Measurements from ENCODE around the gene ADGRD1.

ADGRD1 gene

DNA sequence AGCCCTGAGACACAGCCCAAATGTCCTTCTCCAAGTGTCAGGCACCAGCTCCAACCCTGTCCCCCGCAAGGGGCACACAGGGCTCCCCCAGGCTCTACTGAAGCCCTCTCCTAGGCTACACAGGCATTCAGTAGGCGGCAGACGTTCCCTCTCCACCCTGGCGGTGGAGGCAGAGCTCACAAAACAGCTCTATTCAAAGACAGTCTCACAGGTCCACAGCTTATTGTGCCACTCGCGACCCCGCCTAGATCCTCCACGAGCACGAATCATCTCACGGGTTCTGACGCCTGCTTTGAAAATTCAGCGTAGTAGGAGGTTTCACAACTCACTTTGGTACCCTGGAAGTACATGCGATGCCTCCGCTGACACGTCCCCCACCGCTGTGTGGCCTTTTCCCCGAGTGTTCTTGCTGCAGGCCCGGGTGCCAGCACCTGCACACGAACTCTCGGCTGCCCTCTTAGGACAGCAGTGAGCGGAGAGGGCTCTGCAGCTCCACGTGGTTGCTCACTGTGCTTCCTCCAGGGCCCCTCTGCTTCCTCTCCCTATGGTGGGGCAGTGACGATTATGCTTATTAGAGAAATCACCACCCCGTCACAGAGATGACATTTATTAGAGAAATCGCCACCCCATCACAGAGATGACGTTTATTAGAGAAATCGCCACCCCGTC is 78.5 kb downstream of the ADGRD1 start:
- TF ChIP-seq NFIC (IDR thresholded peaks at IDR 0.05) (no peak), TEAD4 (IDR thresholded peaks at IDR 0.05) (no peak), FOXM1 (IDR thresholded peaks at IDR 0.05; ENCODE audit: borderline replicate concordance, low read depth) (no peak), EGR1 (IDR thresholded peaks at IDR 0.05) (no peak), ZBTB7A (IDR thresholded peaks at IDR 0.05; ENCODE audit: low read depth) (no peak), RAD21 (IDR thresholded peaks at IDR 0.05; ENCODE audit: low read depth) (no peak), CREB1 (IDR thresholded peaks at IDR 0.05; ENCODE audit: low read depth) (no peak), YY1 (IDR thresholded peaks at IDR 0.05; ENCODE audit: low read depth) (no peak), CEBPB (IDR thresholded peaks at IDR 0.05) (no peak), TCF12 (IDR thresholded peaks at IDR 0.05; ENCODE audit: low read depth) (no peak), TAF1 (IDR thresholded peaks at IDR 0.05; ENCODE audit: low read depth) (no peak), EP300 (IDR thresholded peaks at IDR 0.05; ENCODE audit: borderline replicate concordance) (no peak)
- TF ChIP-seq, protein P1, sequence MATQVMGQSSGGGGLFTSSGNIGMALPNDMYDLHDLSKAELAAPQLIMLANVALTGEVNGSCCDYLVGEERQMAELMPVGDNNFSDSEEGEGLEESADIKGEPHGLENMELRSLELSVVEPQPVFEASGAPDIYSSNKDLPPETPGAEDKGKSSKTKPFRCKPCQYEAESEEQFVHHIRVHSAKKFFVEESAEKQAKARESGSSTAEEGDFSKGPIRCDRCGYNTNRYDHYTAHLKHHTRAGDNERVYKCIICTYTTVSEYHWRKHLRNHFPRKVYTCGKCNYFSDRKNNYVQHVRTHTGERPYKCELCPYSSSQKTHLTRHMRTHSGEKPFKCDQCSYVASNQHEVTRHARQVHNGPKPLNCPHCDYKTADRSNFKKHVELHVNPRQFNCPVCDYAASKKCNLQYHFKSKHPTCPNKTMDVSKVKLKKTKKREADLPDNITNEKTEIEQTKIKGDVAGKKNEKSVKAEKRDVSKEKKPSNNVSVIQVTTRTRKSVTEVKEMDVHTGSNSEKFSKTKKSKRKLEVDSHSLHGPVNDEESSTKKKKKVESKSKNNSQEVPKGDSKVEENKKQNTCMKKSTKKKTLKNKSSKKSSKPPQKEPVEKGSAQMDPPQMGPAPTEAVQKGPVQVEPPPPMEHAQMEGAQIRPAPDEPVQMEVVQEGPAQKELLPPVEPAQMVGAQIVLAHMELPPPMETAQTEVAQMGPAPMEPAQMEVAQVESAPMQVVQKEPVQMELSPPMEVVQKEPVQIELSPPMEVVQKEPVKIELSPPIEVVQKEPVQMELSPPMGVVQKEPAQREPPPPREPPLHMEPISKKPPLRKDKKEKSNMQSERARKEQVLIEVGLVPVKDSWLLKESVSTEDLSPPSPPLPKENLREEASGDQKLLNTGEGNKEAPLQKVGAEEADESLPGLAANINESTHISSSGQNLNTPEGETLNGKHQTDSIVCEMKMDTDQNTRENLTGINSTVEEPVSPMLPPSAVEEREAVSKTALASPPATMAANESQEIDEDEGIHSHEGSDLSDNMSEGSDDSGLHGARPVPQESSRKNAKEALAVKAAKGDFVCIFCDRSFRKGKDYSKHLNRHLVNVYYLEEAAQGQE (IDR thresholded peaks at IDR 0.05; ENCODE audit: low read depth): no peak
- TF ChIP-seq, protein P2, sequence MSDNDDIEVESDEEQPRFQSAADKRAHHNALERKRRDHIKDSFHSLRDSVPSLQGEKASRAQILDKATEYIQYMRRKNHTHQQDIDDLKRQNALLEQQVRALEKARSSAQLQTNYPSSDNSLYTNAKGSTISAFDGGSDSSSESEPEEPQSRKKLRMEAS (IDR thresholded peaks at IDR 0.05): no peak
- TF ChIP-seq, protein P3, sequence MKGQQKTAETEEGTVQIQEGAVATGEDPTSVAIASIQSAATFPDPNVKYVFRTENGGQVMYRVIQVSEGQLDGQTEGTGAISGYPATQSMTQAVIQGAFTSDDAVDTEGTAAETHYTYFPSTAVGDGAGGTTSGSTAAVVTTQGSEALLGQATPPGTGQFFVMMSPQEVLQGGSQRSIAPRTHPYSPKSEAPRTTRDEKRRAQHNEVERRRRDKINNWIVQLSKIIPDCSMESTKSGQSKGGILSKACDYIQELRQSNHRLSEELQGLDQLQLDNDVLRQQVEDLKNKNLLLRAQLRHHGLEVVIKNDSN (IDR thresholded peaks at IDR 0.05): no peak

DNA sequence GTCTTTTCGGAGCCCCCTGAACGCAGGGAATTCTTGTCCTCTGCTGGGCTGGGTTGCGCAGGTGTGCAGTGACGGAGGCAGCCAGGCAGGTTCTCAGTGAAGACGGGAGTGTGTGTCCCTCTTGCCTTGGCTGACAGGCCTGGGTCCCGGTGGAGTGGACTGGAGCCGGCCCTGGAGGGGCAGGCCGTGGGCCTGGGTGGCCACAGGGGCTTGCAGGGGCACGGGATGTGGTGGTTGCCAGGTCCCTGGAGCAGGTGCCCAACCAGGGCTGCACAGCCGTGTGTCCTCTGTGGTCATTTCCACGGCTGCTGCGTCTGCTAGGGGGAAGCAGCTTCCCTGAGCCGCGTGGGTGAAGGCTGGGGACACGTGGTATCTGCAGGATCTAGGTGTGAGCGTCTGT is 79.8 kb downstream of the ADGRD1 start:
- TF ChIP-seq, protein P2 (IDR thresholded peaks at IDR 0.05): no peak
- no peak for TF ChIP-seq CEBPB (IDR thresholded peaks at IDR 0.05)

DNA sequence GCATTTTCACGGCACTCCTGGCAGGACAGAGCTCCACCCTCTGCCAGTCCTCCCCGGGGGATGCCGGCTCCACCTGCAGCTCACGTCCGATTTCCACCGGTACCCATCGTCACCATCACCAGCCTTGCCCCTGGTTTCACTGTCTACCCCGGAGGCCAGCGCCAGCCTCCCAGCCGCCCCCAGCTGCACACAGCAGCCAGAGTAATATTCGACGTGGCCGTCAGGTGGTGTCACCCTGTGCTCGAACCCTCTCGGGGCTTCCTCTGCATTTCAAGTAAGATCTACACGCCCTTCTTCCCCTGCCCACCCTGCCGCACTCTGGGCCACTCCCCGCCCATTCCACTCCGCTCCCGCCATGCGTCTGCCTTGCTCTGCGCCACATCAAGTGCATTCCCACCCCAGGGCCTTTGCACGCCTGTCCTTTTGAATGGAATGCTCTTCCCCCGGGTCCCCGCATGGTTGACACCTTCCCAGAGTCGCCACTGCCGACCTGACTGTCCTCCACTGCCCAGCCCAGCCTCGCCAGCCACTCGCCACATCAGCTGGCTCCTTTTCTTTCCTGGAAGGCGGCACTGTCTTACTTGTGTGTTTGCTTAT is 80.3 kb downstream of the ADGRD1 start:
- TF ChIP-seq ZBTB7A (IDR thresholded peaks at IDR 0.05; ENCODE audit: low read depth): no peak

DNA sequence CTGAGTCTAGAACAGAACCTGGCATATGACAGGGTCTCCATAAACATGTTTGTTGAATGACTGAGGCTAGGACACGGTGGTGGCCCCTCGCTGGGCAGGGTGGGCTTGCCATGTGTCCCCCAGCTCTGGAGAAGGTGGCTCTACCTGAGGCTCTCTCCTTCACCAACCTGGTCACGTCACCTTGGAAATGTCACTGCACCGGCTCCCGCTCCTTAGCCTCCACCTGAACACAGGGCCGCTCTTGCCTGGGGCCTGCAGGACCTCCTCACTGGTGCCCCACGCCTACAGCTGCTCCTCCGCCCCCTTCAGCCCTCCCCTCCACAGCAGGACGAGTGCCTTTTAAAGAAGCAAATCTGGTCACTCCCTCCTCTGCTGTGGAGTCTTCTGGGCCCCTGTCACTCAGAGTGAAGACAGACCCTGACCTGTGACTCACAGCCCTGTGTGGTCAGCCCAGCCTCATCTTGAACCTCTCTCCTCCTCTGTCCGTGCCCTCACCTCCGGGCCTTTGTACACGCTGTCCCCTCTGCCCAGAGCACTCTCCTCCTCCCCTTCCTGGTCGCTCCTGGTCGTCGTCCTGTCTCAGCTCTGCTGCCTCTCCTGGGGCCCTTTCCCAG is 81.0 kb downstream of the ADGRD1 start:
- TF ChIP-seq ZBTB7A (IDR thresholded peaks at IDR 0.05; ENCODE audit: low read depth): no peak
- TF ChIP-seq TCF12 (IDR thresholded peaks at IDR 0.05; ENCODE audit: low read depth): no peak
- no peak for TF ChIP-seq CEBPB (IDR thresholded peaks at IDR 0.05)
- no peak for TF ChIP-seq TAF1 (IDR thresholded peaks at IDR 0.05; ENCODE audit: low read depth)

DNA sequence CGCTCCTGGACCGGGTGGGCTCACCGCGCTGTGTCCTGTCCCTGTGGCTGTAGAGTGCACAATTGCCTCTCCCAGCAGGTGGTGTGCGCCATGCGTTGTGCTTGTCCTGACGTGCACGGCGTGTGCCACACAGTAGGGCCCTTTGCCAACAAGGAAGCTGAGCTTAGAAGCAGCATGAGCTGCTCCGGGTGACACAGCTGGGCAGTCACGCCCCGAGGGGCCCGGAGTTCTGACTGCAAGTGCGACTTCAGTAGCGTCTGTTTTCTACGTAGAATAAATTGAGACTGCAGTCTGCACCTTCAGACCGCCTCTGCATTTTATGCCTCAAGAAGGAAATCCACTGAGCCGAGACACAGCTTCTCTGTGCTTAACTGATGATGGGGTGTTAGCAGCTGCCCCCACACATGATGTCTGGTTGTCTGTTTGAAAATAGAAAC is 81.6 kb downstream of the ADGRD1 start:
- TF ChIP-seq NFIC (IDR thresholded peaks at IDR 0.05): no peak
- TF ChIP-seq, protein P3 (IDR thresholded peaks at IDR 0.05): no peak
- TF ChIP-seq ZBTB7A (IDR thresholded peaks at IDR 0.05; ENCODE audit: low read depth): no peak
- TF ChIP-seq TCF12 (IDR thresholded peaks at IDR 0.05; ENCODE audit: low read depth): no peak
- no peak for TF ChIP-seq FOXM1 (IDR thresholded peaks at IDR 0.05; ENCODE audit: borderline replicate concordance, low read depth)
- TF ChIP-seq TAF1 (IDR thresholded peaks at IDR 0.05; ENCODE audit: low read depth): no peak

DNA sequence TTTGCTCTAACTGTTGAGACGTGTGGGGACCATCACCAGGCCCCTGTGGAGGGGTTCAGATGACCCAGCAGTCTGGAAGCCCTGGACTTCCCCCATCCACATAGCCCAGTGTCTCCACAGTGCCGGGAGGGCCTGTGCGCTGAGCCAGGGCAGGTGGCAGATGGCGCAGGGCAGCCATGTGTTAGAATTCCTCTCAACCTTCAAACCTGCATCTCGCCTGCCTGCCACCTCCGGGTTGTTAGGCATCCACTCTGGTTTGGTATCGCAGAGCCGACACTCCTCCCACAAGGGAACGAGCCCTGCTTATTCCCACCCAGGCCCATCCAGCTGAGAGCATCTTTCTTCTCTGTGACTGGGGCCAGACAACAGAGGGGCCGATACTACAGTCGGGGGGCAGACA is 84.5 kb downstream of the ADGRD1 start:
- TF ChIP-seq CEBPB (IDR thresholded peaks at IDR 0.05): no peak
- no peak for TF ChIP-seq EP300 (IDR thresholded peaks at IDR 0.05; ENCODE audit: borderline replicate concordance)
- TF ChIP-seq NFIC (IDR thresholded peaks at IDR 0.05): no peak

DNA sequence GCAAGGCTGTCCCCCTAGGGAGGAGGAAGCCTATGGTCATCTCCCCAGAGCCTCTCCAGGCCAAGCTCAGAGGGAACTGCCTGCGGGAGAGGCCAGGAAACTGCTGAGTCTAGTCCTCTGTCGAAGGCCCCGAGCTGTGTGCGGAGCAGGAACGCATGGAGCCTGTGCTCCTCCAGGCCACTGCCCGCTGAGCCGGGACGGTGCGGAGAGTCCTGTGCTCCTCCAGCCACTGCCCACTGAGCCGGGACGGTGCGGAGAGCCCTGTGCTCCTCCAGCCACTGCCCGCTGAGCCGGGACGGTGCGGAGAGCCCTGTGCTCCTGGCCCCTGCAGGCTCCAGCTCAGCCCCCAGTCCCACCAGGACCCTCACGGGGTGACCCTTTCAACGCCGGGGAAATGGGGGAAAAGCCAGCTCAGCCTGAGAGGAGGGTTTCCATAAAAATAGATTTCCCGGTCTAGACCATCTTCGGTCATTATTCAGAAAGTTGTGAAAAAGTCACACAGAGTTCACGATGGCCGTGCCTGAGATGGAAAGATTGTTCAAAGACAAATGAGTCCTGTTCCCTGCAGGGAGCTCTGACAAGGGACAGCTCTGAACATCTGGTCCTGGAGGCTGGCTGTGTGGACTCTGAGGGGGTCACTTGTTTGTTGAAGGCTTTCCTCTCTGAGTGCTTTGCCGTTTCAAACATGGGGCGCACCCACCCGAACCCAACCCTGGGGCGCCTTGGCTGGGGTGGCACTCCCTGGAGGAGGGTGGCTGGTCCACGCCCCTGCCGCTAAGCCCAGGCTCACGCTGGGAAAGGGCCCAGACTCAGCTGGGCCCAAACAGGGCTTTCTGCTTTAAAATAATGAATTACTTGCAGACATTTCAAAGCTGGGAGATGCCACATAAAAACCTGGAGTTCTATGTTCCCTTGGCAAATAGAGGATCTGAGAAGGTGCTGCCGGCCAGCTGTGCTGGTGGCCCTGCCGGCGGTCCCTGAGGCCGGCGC is 85.5 kb downstream of the ADGRD1 start:
- TF ChIP-seq, protein P1 (IDR thresholded peaks at IDR 0.05; ENCODE audit: low read depth): no peak
- TF ChIP-seq TEAD4 (IDR thresholded peaks at IDR 0.05): no peak
- TF ChIP-seq ZBTB7A (IDR thresholded peaks at IDR 0.05; ENCODE audit: low read depth): no peak
- TF ChIP-seq, protein P3 (IDR thresholded peaks at IDR 0.05): no peak
- TF ChIP-seq, protein P2 (IDR thresholded peaks at IDR 0.05): no peak
- TF ChIP-seq EP300 (IDR thresholded peaks at IDR 0.05; ENCODE audit: borderline replicate concordance): no peak
- no peak for TF ChIP-seq TCF12 (IDR thresholded peaks at IDR 0.05; ENCODE audit: low read depth)
- no peak for TF ChIP-seq NFIC (IDR thresholded peaks at IDR 0.05)
- no peak for TF ChIP-seq TAF1 (IDR thresholded peaks at IDR 0.05; ENCODE audit: low read depth)
- no peak for TF ChIP-seq FOXM1 (IDR thresholded peaks at IDR 0.05; ENCODE audit: borderline replicate concordance, low read depth)
- no peak for TF ChIP-seq CREB1 (IDR thresholded peaks at IDR 0.05; ENCODE audit: low read depth)
